SK-N-SH (cell line): ENCODE data around the gene TMEM163. TPM values are rescaled to one million over a fixed set of nuclear protein-coding genes. Genes with fewer than 3 reads are reported as not detected.

Source experiments
- CTCF ChIA-PET: fragments of 300-600, 350-600 bp; formaldehyde crosslinking; extraction: SDS; loops from one replicate; lab custom pipeline; 2021; lab: Yijun Ruan, JAX
- POLR2A ChIA-PET: fragments of 350-600 bp; sonication (Branson Sonifier 250); formaldehyde crosslinking; extraction: SDS; loops from one replicate; lab custom pipeline; 2020; ENCODE audit warnings: antibody characterized with exemption, inconsistent platforms; lab: Yijun Ruan, JAX
- DNase-seq: peaks from one replicate; pipeline ENCODE4 v3.0.0; 2012
- H2AFZ ChIP-seq: fragments of 200-600 bp; sonication (generic); 2 replicates; pipeline ENCODE4 v1.8.1; 2016; ENCODE audit warnings: antibody characterized with exemption, mild to moderate bottlenecking, low read depth
- H3F3A ChIP-seq: fragments of 200-600 bp; sonication (generic); replicated peaks from 2 replicates; pipeline ENCODE3; 2016; ENCODE audit warnings: antibody characterized with exemption, mild to moderate bottlenecking; ENCODE audit not compliant: insufficient read depth
- H3K27ac ChIP-seq, 2 experiments: fragments of 200-500 bp in 1 of 2; fragments of 200-600 bp in 1 of 2; sonication (Bioruptor generic) in 1 of 2; sonication (generic), shearing (Covaris generic) in 1 of 2; 2 replicates each; pipeline versions ENCODE4 v1.5.1 to v1.6.1; 2014 to 2016; ENCODE audit warnings: low read depth in 2 of 2, inconsistent platforms in 1 of 2, low read length in 1 of 2, mild to moderate bottlenecking in 1 of 2, mixed read lengths in 1 of 2
- H3K27me3 ChIP-seq: fragments of 200-600 bp; sonication (generic), shearing (Covaris generic); 2 replicates; pipeline ENCODE4 v1.6.1; 2016; ENCODE audit warnings: mixed run types; ENCODE audit not compliant: insufficient read depth
- H3K36me3 ChIP-seq, 2 experiments: fragments of 200-500 bp in 1 of 2; fragments of 200-600 bp in 1 of 2; sonication (Bioruptor generic) in 1 of 2; sonication (generic) in 1 of 2; replicated peaks in 1 of 2; 2 replicates each; pipeline versions ENCODE3 to v1.5.1; 2014 to 2016; ENCODE audit warnings: low read length in 1 of 2, mild to moderate bottlenecking in 1 of 2; ENCODE audit not compliant: insufficient read depth in 2 of 2, control insufficient read depth in 1 of 2
- H3K4me1 ChIP-seq, 2 experiments: fragments of 200-500 bp in 1 of 2; fragments of 200-600 bp in 1 of 2; sonication (Bioruptor generic) in 1 of 2; sonication (generic), shearing (Covaris generic) in 1 of 2; 2 replicates each; pipeline versions ENCODE4 v1.5.1 to v1.6.1; 2014 to 2016; ENCODE audit warnings: low read depth in 1 of 2, low read length in 1 of 2, mixed run types in 1 of 2; ENCODE audit not compliant: insufficient read depth in 2 of 2, control insufficient read depth in 1 of 2
- H3K4me2 ChIP-seq: fragments of 200-600 bp; sonication (generic), shearing (Covaris generic); 2 replicates; pipeline ENCODE4 v1.6.1; 2017; ENCODE audit warnings: mixed run types
- H3K4me3 ChIP-seq, 2 experiments: fragments of 200-500 bp in 1 of 2; fragments of 200-600 bp in 1 of 2; sonication (Bioruptor generic) in 1 of 2; sonication (generic), shearing (Covaris generic) in 1 of 2; 2 replicates each; pipeline versions ENCODE4 v1.5.1 to v1.8.1; 2014 to 2016; ENCODE audit warnings: low read depth in 2 of 2, inconsistent platforms in 1 of 2, low read length in 1 of 2, mild to moderate bottlenecking in 1 of 2, mixed read lengths in 1 of 2, moderate library complexity in 1 of 2
- H3K79me2 ChIP-seq: fragments of 200-600 bp; sonication (generic); 2 replicates; pipeline ENCODE4 v1.8.1; 2017; ENCODE audit warnings: mild to moderate bottlenecking; ENCODE audit not compliant: insufficient read depth
- H3K9ac ChIP-seq: fragments of 200-600 bp; sonication (generic); 2 replicates; pipeline ENCODE4 v1.6.1; 2017; ENCODE audit warnings: mixed run types
- H3K9me2 ChIP-seq: fragments of 200-600 bp; sonication (generic); 2 replicates; pipeline ENCODE4 v1.6.1; 2017; ENCODE audit warnings: mixed run types
- H3K9me3 ChIP-seq: fragments of 200-600 bp; sonication (generic); 2 replicates; pipeline ENCODE4 v1.6.1; 2017; ENCODE audit warnings: mixed run types, mild to moderate bottlenecking, moderate library complexity
- H4K20me1 ChIP-seq: fragments of 200-600 bp; sonication (generic); 2 replicates; pipeline ENCODE4 v1.6.1; 2017; ENCODE audit warnings: mild to moderate bottlenecking, mixed run types; ENCODE audit not compliant: insufficient read depth
- CHD2 ChIP-seq: fragments of 150-350 bp; IDR thresholded peaks from 2 replicates; pipeline ENCODE4 v1.6.1; 2018; ENCODE audit warnings: low read length; ENCODE audit not compliant: partially characterized antibody
- CTCF ChIP-seq: fragments of 200-600 bp; sonication (generic); IDR thresholded peaks from 2 replicates; pipeline ENCODE4 v1.6.1; 2017; ENCODE audit warnings: antibody characterized with exemption, mild to moderate bottlenecking, moderate library complexity
- ELF1 ChIP-seq: IDR thresholded peaks from 2 replicates; pipeline ENCODE4 v1.4.0; 2012
- FOXJ3 ChIP-seq: sonication (generic); formaldehyde crosslinking; IDR thresholded peaks from 2 replicates; pipeline ENCODE4 v1.5.1; 2020; ENCODE audit warnings: mild to moderate bottlenecking, missing genetic modification reagents
- GABPA ChIP-seq: IDR thresholded peaks from 2 replicates; pipeline ENCODE4 v1.4.0; 2012; ENCODE audit warnings: low read depth, mild to moderate bottlenecking
- GATA2 ChIP-seq: sonication (generic); formaldehyde crosslinking; IDR thresholded peaks from 2 replicates; pipeline ENCODE4 v1.5.0; 2020; ENCODE audit warnings: mild to moderate bottlenecking, missing genetic modification reagents
- JUND ChIP-seq: IDR thresholded peaks from 2 replicates; pipeline ENCODE4 v1.4.0; 2012
- MAX ChIP-seq: IDR thresholded peaks from 2 replicates; pipeline ENCODE4 v1.4.0; 2012; ENCODE audit warnings: low read depth
- MEF2A ChIP-seq: IDR thresholded peaks from 2 replicates; pipeline ENCODE4 v1.4.0; 2012; ENCODE audit warnings: low read depth, borderline replicate concordance
- NFIC ChIP-seq: IDR thresholded peaks from 2 replicates; pipeline ENCODE4 v1.4.0; 2012; ENCODE audit warnings: borderline replicate concordance
- NRF1 ChIP-seq: IDR thresholded peaks from 2 replicates; pipeline ENCODE4 v1.6.1; 2012; ENCODE audit warnings: low read depth, mild to moderate bottlenecking, low read length
- POLR2AphosphoS5 ChIP-seq: IDR thresholded peaks from 2 replicates; pipeline ENCODE4 v1.6.1; 2012; ENCODE audit warnings: low read depth, low read length
- RCOR1 ChIP-seq: fragments of 150-350 bp; IDR thresholded peaks from 2 replicates; pipeline ENCODE4 v1.6.1; 2017; ENCODE audit warnings: antibody characterized with exemption, low read length
- RFX5 ChIP-seq: IDR thresholded peaks from 2 replicates; pipeline ENCODE4 v1.6.1; 2012; ENCODE audit warnings: mild to moderate bottlenecking, improper control_type of control experiment, low read length
- TCF12 ChIP-seq: IDR thresholded peaks from 2 replicates; pipeline ENCODE4 v1.4.0; 2012
- USF2 ChIP-seq: fragments of 150-350 bp; IDR thresholded peaks from 2 replicates; pipeline ENCODE4 v1.6.1; 2017; ENCODE audit warnings: antibody characterized with exemption, low read length, low read depth, borderline replicate concordance
- YY1 ChIP-seq: IDR thresholded peaks from 2 replicates; pipeline ENCODE4 v1.4.0; 2012; ENCODE audit warnings: low read depth, mild to moderate bottlenecking
- ZBTB33 ChIP-seq: IDR thresholded peaks from 2 replicates; pipeline ENCODE4 v1.4.0; 2012; ENCODE audit warnings: low read depth, borderline replicate concordance
- WGBS: methylation state at CpG from one replicate; pipeline ENCODE4 v1.1.6; 2017; ENCODE audit warnings: low lambda C conversion rate; 5-methylcytosine and 5-hydroxymethylcytosine counted together
- polyA plus RNA-seq, 3 experiments: library from polyadenylated mRNA; depleted of rRNA; stranded (reverse); fragments of >200 nt; gene quantifications; 2 replicates each; pipeline ENCODE4 v1.2.3, GENCODE V29; 2012

Gene TMEM163
- polyA plus RNA-seq, 1 of the 3 experiments (the other 2 are of a cell fraction) = not detected

GRCh38 chr2:134739236-134739878, 20.6 kb upstream of the TMEM163 start:
- no CpG with 5 or more reads among the region's 1 CpG for WGBS
- Histone ChIP-seq H3K9me2 (no peaks in the 10 kb centered on the region), H3K9me3 (no peaks in the 10 kb centered on the region), H3K36me3 (no peaks in the 10 kb centered on the region), H3K9ac (no peak overlapping the region), H3K27ac (no peak overlapping the region), H3K79me2 (no peaks in the 10 kb centered on the region), H3F3A (no peaks in the 10 kb centered on the region), H2AFZ (no peak overlapping the region), H3K4me1 (peaks cover 0 to 5% of the 10 kb centered on the region in 2 experiments; a peak in 1 of 4 replicates), H4K20me1 (no peaks in the 10 kb centered on the region), H3K4me2 (no peak overlapping the region), H3K4me3 (no peak overlapping the region), H3K27me3 (no peaks in the 10 kb centered on the region)
- CTCF ChIA-PET = interaction anchor here (1.7 kb wide), 1 partner anchor 265 kb away, joined by 4 read pairs; no protein-coding TSS in a partner anchor
- POLR2A ChIA-PET = no interaction called here
- TF ChIP-seq YY1 = no peak
- no peak for TF ChIP-seq CHD2
- no peak for TF ChIP-seq NRF1
- TF ChIP-seq USF2 = no peak
- no peak for TF ChIP-seq POLR2AphosphoS5
- TF ChIP-seq FOXJ3 (CRISPR knock-in tag) = no peak
- TF ChIP-seq RCOR1 = no peak
- no peak for TF ChIP-seq GABPA
- no peak for TF ChIP-seq RFX5
- no peak for TF ChIP-seq MAX
- no peak for TF ChIP-seq JUND
- no peak for TF ChIP-seq NFIC
- no peak for TF ChIP-seq ZBTB33
- no peak for TF ChIP-seq MEF2A
- no peak for TF ChIP-seq CTCF
- no peak for TF ChIP-seq GATA2 (CRISPR knock-in tag)
- no peak for TF ChIP-seq ELF1
- no peak for TF ChIP-seq TCF12
- no peak for DNase-seq
